Calu3 (cell line): Measurements from ENCODE around the gene ARFGEF2. TPM values are rescaled to one million over a fixed set of nuclear protein-coding genes. Genes with fewer than 3 reads are reported as not detected.

Experiments
- BruUV-seq: library from RNA; stranded (reverse); fragments of 400-500 nt; replicated peaks from 2 replicates; lab custom pipeline; 2021; lab: Mats Ljungman, UMichigan
- CTCF ChIA-PET: fragments of 300-600 bp; sonication (Branson Sonifier 250); formaldehyde crosslinking; loops from one replicate; lab custom pipeline; 2022; ENCODE audit warnings: antibody characterized with exemption; lab: Charles Lee
- DNase-seq: peaks from one replicate; pipeline ENCODE4 v3.0.0; 2022
- H3K27ac Mint-ChIP-seq: one replicate; pipeline ENCODE4 v1.8.0; 2022; ENCODE audit warnings: mixed read lengths; ENCODE audit not compliant: unreplicated experiment
- H3K27me3 Mint-ChIP-seq: one replicate; pipeline ENCODE4 v1.8.0; 2022; ENCODE audit warnings: mixed read lengths; ENCODE audit not compliant: unreplicated experiment
- H3K36me3 Mint-ChIP-seq: one replicate; pipeline ENCODE4 v1.8.0; 2022; ENCODE audit warnings: mild to moderate bottlenecking, moderate library complexity, mixed read lengths; ENCODE audit not compliant: insufficient read depth, unreplicated experiment
- H3K4me1 Mint-ChIP-seq: one replicate; pipeline ENCODE4 v1.8.0; 2022; ENCODE audit warnings: mild to moderate bottlenecking, low read depth, mixed read lengths; ENCODE audit not compliant: unreplicated experiment
- H3K4me3 Mint-ChIP-seq: one replicate; pipeline ENCODE4 v1.8.0; 2022; ENCODE audit warnings: mild to moderate bottlenecking, low read depth, moderate library complexity, mixed read lengths; ENCODE audit not compliant: unreplicated experiment
- H3K9me3 Mint-ChIP-seq: one replicate; pipeline ENCODE4 v1.8.0; 2022; ENCODE audit warnings: low read depth, mixed read lengths; ENCODE audit not compliant: unreplicated experiment
- CTCF ChIP-seq: fragments of 200-600 bp; IDR thresholded peaks from one replicate; pipeline ENCODE4 v1.8.0; 2022; ENCODE audit warnings: antibody characterized with exemption; ENCODE audit not compliant: unreplicated experiment
- intact Hi-C: fragments of 100-400 bp; cut with micrococcal nuclease; formaldehyde crosslinking; loops from one replicate; pipeline ENCODE4 v1.10.0; 2022; ENCODE audit not compliant: unreplicated experiment
- total RNA-seq: library from RNA; stranded (reverse); gene quantifications from 2 replicates; pipeline ENCODE4 v1.2.3, GENCODE V29; 2022

The ARFGEF2 gene
- total RNA-seq, 1 experiment from 2014 or later: 59.2 TPM

- intact Hi-C loops: loop anchor here (5.0 kb wide), 1 partner anchor 33 kb away; no protein-coding TSS in a partner anchor
- peak; percentile 52 for TF ChIP-seq CTCF
- DNase-seq: no peak
- Mint-ChIP-seq H3K36me3 (peaks cover 57% of the 10 kb centered on the region), H3K27me3 (no peaks in the 10 kb centered on the region), H3K27ac (no peak overlapping the region), H3K9me3 (no peaks in the 10 kb centered on the region), H3K4me3 (no peak overlapping the region), H3K4me1 (peaks cover 35% of the 10 kb centered on the region)
- CTCF ChIA-PET: interaction anchor here (1.2 to 1.8 kb wide), 2 partner anchors 28 to 292 kb away, joined by 3 to 5 read pairs; no protein-coding TSS in a partner anchor
- no TSS peak for BruUV-seq
Observed at GRCh38 chr20:48949304-48950170, 28.0 kb downstream of the ARFGEF2 start.

GRCh38 chr20:48951041-48951440, 29.5 kb downstream of the ARFGEF2 start:
- H3K4me1 Mint-ChIP-seq: peaks cover 22% of the 10 kb centered on the region
- BruUV-seq: no TSS peak
- intact Hi-C loops: no loop called here
- H3K4me3 Mint-ChIP-seq: no peak overlapping the region
- CTCF ChIA-PET: no interaction called here
- DNase-seq: no peak
- H3K27ac Mint-ChIP-seq: no peak overlapping the region
- no peaks in the 10 kb centered on the region for H3K9me3 Mint-ChIP-seq
- H3K36me3 Mint-ChIP-seq: peaks cover 53% of the 10 kb centered on the region
- no peaks in the 10 kb centered on the region for H3K27me3 Mint-ChIP-seq
- no peak for TF ChIP-seq CTCF

GRCh38 chr20:48951646-48952045, 30.1 kb downstream of the ARFGEF2 start:
- H3K4me1 Mint-ChIP-seq: peaks cover 19% of the 10 kb centered on the region
- intact Hi-C loops: no loop called here
- no peak for DNase-seq
- H3K36me3 Mint-ChIP-seq: peaks cover 47% of the 10 kb centered on the region
- no peak overlapping the region for H3K27ac Mint-ChIP-seq
- H3K9me3 Mint-ChIP-seq: no peaks in the 10 kb centered on the region
- TF ChIP-seq CTCF: no peak
- no TSS peak for BruUV-seq
- no peaks in the 10 kb centered on the region for H3K27me3 Mint-ChIP-seq
- CTCF ChIA-PET: no interaction called here
- H3K4me3 Mint-ChIP-seq: no peak overlapping the region

GRCh38 chr20:48952656-48953055, 31.1 kb downstream of the ARFGEF2 start:
- no TSS peak for BruUV-seq
- Mint-ChIP-seq H3K27me3 (no peaks in the 10 kb centered on the region), H3K36me3 (peaks cover 47% of the 10 kb centered on the region), H3K4me3 (no peak overlapping the region), H3K27ac (no peak overlapping the region), H3K9me3 (no peaks in the 10 kb centered on the region), H3K4me1 (peaks cover 19% of the 10 kb centered on the region)
- intact Hi-C loops: no loop called here
- CTCF ChIA-PET: interaction anchor here (0.7 kb wide), 3 partner anchors 11 to 657 kb away, joined by 3 to 4 read pairs (median 3); no protein-coding TSS in a partner anchor
- no peak for DNase-seq
- TF ChIP-seq CTCF: no peak
